Trophoblast cell (in vitro differentiated cells and primary cell): ENCODE measurements around the gene PDIA5.

Source experiments
- DNase-seq, 2 donors: peaks; one replicate each; pipeline ENCODE4 v3.0.0-alpha.2; 2016
- H2AFZ ChIP-seq: 2 replicates; pipeline ENCODE4 v1.6.1; 2013; ENCODE audit warnings: low read length, moderate library complexity, mild to moderate bottlenecking; ENCODE audit not compliant: insufficient read depth, poor library complexity
- H2AK5ac ChIP-seq: 2 replicates; pipeline ENCODE4 v1.6.1; 2013; ENCODE audit warnings: mild to moderate bottlenecking, low read length
- H2BK120ac ChIP-seq: 2 replicates; pipeline ENCODE4 v1.6.1; 2013; ENCODE audit warnings: low read length, mild to moderate bottlenecking, moderate library complexity; ENCODE audit not compliant: insufficient read depth, poor library complexity
- H2BK12ac ChIP-seq: 2 replicates; pipeline ENCODE4 v1.6.1; 2013; ENCODE audit warnings: mild to moderate bottlenecking, low read length, moderate library complexity
- H2BK5ac ChIP-seq: 2 replicates; pipeline ENCODE4 v1.6.1; 2013; ENCODE audit warnings: low read length, low read depth, moderate library complexity, mild to moderate bottlenecking; ENCODE audit not compliant: poor library complexity
- H3K14ac ChIP-seq: 2 replicates; pipeline ENCODE4 v1.6.1; 2013; ENCODE audit warnings: mild to moderate bottlenecking, low read length
- H3K18ac ChIP-seq: 2 replicates; pipeline ENCODE4 v1.6.1; 2013; ENCODE audit warnings: mild to moderate bottlenecking, low read length
- H3K23ac ChIP-seq: 2 replicates; pipeline ENCODE4 v1.6.1; 2013; ENCODE audit warnings: low read length
- H3K27ac ChIP-seq: 2 replicates; pipeline ENCODE4 v1.5.1; 2013; ENCODE audit warnings: low read depth, mild to moderate bottlenecking, inconsistent platforms, low read length, moderate library complexity
- H3K27me3 ChIP-seq: 2 replicates; pipeline ENCODE4 v1.6.1; 2013; ENCODE audit warnings: inconsistent platforms, mild to moderate bottlenecking, low read length, moderate library complexity; ENCODE audit not compliant: insufficient read depth
- H3K36me3 ChIP-seq, 2 experiments: 1 replicate in 1 of 2; 2 replicates in 1 of 2; pipeline ENCODE4 v1.6.1; 2013; ENCODE audit warnings: low read length in 2 of 2, mild to moderate bottlenecking in 2 of 2, moderate library complexity in 1 of 2; ENCODE audit not compliant: insufficient read depth in 2 of 2, control insufficient read depth in 1 of 2
- H3K4ac ChIP-seq: 2 replicates; pipeline ENCODE4 v1.6.1; 2013; ENCODE audit warnings: low read depth, mild to moderate bottlenecking, low read length, moderate library complexity
- H3K4me1 ChIP-seq, 2 experiments: 1 replicate in 1 of 2; 2 replicates in 1 of 2; pipeline ENCODE4 v1.6.1; 2013; ENCODE audit warnings: low read length in 2 of 2, mild to moderate bottlenecking in 2 of 2, moderate library complexity in 1 of 2; ENCODE audit not compliant: insufficient read depth in 2 of 2, control insufficient read depth in 1 of 2
- H3K4me2 ChIP-seq: 2 replicates; pipeline ENCODE4 v1.6.1; 2013; ENCODE audit warnings: inconsistent platforms, mild to moderate bottlenecking, low read length, moderate library complexity
- H3K4me3 ChIP-seq: 2 replicates; pipeline ENCODE4 v1.5.1; 2013; ENCODE audit warnings: mild to moderate bottlenecking, low read depth, low read length, inconsistent platforms
- H3K79me1 ChIP-seq: one replicate; pipeline ENCODE4 v1.6.1; 2013; ENCODE audit warnings: low read length
- H3K79me2 ChIP-seq: 2 replicates; pipeline ENCODE4 v1.6.1; 2013; ENCODE audit warnings: low read length, mild to moderate bottlenecking; ENCODE audit not compliant: control insufficient read depth, insufficient read depth, poor library complexity
- H3K9ac ChIP-seq: 2 replicates; pipeline ENCODE4 v1.6.1; 2013; ENCODE audit warnings: mild to moderate bottlenecking, low read length
- H3K9me3 ChIP-seq: 2 replicates; pipeline ENCODE4 v1.6.1; 2013; ENCODE audit warnings: low read depth, mild to moderate bottlenecking, control low read depth, inconsistent platforms, low read length; ENCODE audit not compliant: insufficient read depth
- H4K12ac ChIP-seq: 2 replicates; pipeline ENCODE4 v1.6.1; 2013; ENCODE audit warnings: low read depth, mild to moderate bottlenecking, low read length, moderate library complexity
- H4K8ac ChIP-seq: 2 replicates; pipeline ENCODE4 v1.6.1; 2013; ENCODE audit warnings: low read depth, mild to moderate bottlenecking, low read length, moderate library complexity
- H4K91ac ChIP-seq: one replicate; pipeline ENCODE4 v1.6.1; 2013; ENCODE audit warnings: low read depth, mild to moderate bottlenecking, low read length, moderate library complexity
- WGBS: extraction: QIAGEN DNeasy Blood & Tissue Kit; methylation state at CpG from one replicate; pipeline ENCODE4 v1.1.7; 2013; ENCODE audit warnings: missing lambda C conversion rate; ENCODE audit not compliant: insufficient read length, insufficient coverage; ENCODE audit errors: extremely low coverage; 5-methylcytosine and 5-hydroxymethylcytosine counted together

Gene PDIA5

DNA sequence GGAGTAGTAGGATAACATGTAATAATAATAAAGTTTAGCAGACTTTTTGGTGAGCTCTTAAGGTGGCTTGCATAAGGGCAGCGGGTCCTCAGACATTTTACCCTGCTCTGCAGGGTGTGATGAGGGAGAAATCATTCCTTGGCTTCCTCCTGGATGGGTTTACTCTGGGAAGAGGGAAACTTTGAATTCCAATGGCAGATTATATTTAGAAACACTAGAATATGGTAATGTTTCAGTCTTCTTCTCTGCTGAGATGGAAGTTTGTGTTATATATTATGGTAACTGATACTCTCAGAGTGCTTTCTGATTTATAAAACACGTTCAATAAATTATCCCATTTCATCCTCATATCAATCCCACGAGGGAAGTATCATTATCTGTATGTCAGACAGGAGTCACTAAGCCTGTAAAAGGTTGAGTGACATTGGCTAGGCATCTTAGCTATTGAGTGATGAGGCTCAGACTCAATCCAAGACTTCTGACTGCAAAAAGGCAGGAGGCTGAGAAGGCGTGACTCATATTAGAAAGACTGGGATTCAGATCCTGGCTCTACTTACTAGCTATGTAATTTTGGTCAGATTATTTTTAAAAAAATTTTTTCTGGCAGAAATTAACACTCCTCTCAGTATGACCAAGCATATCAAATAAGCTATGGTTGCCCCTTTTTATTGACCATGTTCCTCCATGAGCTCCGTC is 19.3 kb downstream of the PDIA5 start:
- Histone ChIP-seq H3K79me1 (no peaks in the 10 kb centered on the region), H3K4me2 (no peak overlapping the region), H3K4me3 (no peak overlapping the region), H2AFZ (no peak overlapping the region), H3K4me1 (peaks cover 36 to 46% of the 10 kb centered on the region in 2 experiments), H3K27me3 (no peaks in the 10 kb centered on the region), H3K23ac (no peak overlapping the region), H2BK12ac (no peak overlapping the region), H3K18ac (no peak overlapping the region), H3K9ac (no peak overlapping the region), H3K36me3 (peaks cover 17 to 22% of the 10 kb centered on the region in 2 experiments), H2BK120ac (no peak overlapping the region), H3K9me3 (no peaks in the 10 kb centered on the region), H2AK5ac (no peak overlapping the region), H3K4ac (no peak overlapping the region), H4K91ac (no peak overlapping the region), H4K12ac (no peak overlapping the region), H3K27ac (no peak overlapping the region), H3K14ac (no peak overlapping the region), H3K79me2 (peaks cover 13% of the 10 kb centered on the region), H4K8ac (no peak overlapping the region), H2BK5ac (no peak overlapping the region)
- peak in 1 of 2 donors; percentile 44 for DNase-seq
- WGBS, result no CpG with 5 or more reads among the region's 5 CpGs

DNA sequence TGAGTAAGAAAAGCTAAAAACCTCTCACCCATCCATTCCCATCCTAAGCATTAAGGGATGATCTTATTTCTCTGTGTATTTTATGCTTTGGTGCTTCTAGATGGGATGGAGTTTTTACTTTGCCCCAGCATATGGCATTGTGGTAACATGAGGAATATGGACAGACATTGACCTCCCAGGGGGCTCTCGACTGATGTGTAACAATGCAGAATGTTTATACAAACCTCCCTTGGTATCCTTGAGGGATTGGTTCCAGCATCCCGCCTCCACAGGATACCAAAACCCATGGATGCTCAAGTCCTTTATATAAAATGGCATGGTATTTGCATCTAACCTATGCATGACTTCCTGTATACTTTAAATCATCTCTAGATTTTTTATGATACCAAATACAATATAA is 21.6 kb downstream of the PDIA5 start:
- Histone ChIP-seq H2AK5ac (no peak overlapping the region), H2AFZ (no peak overlapping the region), H4K12ac (no peak overlapping the region), H3K4me1 (peaks cover 22 to 29% of the 10 kb centered on the region in 2 experiments), H3K23ac (no peak overlapping the region), H3K27me3 (no peaks in the 10 kb centered on the region), H3K9me3 (no peaks in the 10 kb centered on the region), H2BK120ac (no peak overlapping the region), H3K18ac (no peak overlapping the region), H3K9ac (no peak overlapping the region), H4K91ac (no peak overlapping the region), H3K4me3 (no peak overlapping the region), H3K4ac (no peak overlapping the region), H2BK5ac (no peak overlapping the region), H3K4me2 (no peak overlapping the region), H4K8ac (no peak overlapping the region), H3K36me3 (peaks cover 31 to 41% of the 10 kb centered on the region in 2 experiments), H3K79me1 (no peaks in the 10 kb centered on the region), H3K79me2 (peaks cover 10% of the 10 kb centered on the region), H3K27ac (no peak overlapping the region), H3K14ac (no peak overlapping the region), H2BK12ac (no peak overlapping the region)
- no peak for DNase-seq
- no CpG with 5 or more reads among the region's 2 CpGs for WGBS

DNA sequence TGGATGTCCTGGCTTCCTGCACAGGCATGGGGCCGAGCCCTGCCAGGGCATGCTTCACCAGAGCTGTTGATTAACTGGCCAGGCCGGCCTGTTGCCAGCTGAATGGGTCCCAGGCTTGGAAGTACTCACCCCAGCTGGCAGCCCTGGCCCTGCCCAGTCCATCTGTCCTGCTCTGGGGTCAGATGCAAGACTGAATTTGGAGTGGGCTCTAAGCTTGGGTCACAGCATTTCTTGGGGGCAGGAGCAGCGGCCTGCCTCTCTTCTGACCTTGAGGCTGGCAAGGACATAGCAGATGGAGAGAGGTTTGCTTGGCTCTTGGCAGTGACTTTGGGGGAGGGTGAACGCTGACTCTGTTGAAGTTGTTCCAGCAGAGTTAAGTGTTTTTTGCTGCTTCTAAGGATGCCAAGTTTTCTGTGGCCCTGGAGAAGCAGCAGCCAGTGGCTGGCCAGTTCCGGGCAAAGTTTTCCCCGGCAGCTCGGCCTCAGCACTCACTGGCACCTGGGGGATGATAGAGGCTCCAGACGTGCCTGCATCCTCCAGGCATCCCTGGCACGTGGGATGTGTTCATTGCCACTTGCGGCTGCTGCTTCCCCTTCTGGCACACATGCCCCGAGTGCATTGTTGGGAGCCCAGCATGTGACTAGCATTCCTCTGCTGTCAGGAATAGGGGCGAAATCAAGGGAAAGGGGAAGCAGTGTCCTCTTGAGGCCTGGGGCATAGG is 22.9 kb downstream of the PDIA5 start:
- Histone ChIP-seq H4K12ac (no peak overlapping the region), H2BK5ac (no peak overlapping the region), H3K14ac (no peak overlapping the region), H4K8ac (no peak overlapping the region), H3K9ac (no peak overlapping the region), H3K4ac (no peak overlapping the region), H3K4me3 (no peak overlapping the region), H3K79me1 (no peaks in the 10 kb centered on the region), H3K4me1 (peaks cover 10 to 19% of the 10 kb centered on the region in 2 experiments), H3K4me2 (no peak overlapping the region), H3K27ac (no peak overlapping the region), H3K36me3 (peaks cover 41 to 52% of the 10 kb centered on the region in 2 experiments), H2AFZ (no peak overlapping the region), H3K79me2 (peaks cover 7% of the 10 kb centered on the region), H2BK120ac (no peak overlapping the region), H2AK5ac (no peak overlapping the region), H3K9me3 (no peaks in the 10 kb centered on the region), H2BK12ac (no peak overlapping the region), H4K91ac (no peak overlapping the region), H3K18ac (peak overlapping the region; percentile 60), H3K23ac (no peak overlapping the region), H3K27me3 (no peaks in the 10 kb centered on the region)
- WGBS, result no CpG with 5 or more reads among the region's 12 CpGs
- no peak for DNase-seq

DNA sequence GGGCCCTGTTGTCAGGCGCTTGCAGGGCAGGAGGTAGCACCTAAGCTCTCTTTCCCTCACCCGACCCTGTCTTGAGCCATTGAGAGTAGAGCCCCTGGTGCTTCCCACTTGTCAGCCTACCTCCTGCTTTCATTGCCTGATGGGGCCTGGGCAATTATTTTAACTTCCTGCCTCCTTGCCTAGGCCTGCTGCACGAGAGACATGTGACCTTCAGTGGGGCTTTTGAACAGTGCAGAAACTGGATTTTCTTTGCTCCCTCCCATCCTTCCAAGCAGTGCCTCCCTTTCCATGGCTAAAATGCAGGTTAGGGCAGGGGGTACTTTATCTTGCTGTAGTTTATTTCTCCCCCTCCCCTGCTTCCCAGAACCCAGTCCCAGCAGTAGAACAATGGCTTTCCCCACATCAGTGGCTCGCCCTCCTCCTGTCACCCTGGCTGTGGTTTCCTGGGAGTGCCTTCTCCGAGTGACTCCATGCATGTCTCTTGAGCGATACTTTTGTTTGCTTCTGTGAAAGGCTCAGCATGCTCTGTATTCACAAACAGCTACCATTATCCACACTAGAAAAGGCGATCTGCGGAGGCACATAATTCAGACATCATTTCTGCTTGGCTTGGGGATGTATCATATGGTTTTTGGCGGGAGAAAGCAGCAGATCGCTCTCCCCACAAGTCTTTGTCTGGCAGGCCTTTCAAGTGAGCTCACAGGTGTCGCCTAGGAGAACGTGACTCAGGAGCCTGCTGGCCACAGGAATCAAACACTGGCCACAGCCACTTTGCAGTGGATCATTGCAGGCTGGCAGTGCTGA is 24.1 kb downstream of the PDIA5 start:
- Histone ChIP-seq H2BK12ac (no peak overlapping the region), H3K27me3 (no peaks in the 10 kb centered on the region), H2BK120ac (no peak overlapping the region), H3K23ac (no peak overlapping the region), H3K4me2 (no peak overlapping the region), H3K36me3 (peaks cover 43 to 52% of the 10 kb centered on the region in 2 experiments), H3K14ac (no peak overlapping the region), H3K79me2 (peaks cover 3% of the 10 kb centered on the region), H3K79me1 (no peaks in the 10 kb centered on the region), H3K4ac (no peak overlapping the region), H2AK5ac (no peak overlapping the region), H3K18ac (no peak overlapping the region), H4K12ac (no peak overlapping the region), H3K4me3 (no peak overlapping the region), H3K4me1 (peaks cover 5 to 11% of the 10 kb centered on the region in 2 experiments), H2BK5ac (no peak overlapping the region), H4K91ac (no peak overlapping the region), H4K8ac (no peak overlapping the region), H3K27ac (no peak overlapping the region), H3K9ac (no peak overlapping the region), H3K9me3 (no peaks in the 10 kb centered on the region), H2AFZ (no peak overlapping the region)
- DNase-seq, result no peak
- no CpG with 5 or more reads among the region's 12 CpGs for WGBS
